GM12873 (cell line): ENCODE results near the gene ST7.

ENCODE experiments used
- TF ChIP-seq, protein P1 (sequence below): IDR thresholded peaks from 2 replicates; pipeline ENCODE4 v1.5.1; 2012; ENCODE audit warnings: low read depth, mild to moderate bottlenecking, moderate library complexity, low read length, control low read depth; ENCODE audit not compliant: insufficient read depth; ENCODE audit errors: missing control alignments

ST7 gene

DNA sequence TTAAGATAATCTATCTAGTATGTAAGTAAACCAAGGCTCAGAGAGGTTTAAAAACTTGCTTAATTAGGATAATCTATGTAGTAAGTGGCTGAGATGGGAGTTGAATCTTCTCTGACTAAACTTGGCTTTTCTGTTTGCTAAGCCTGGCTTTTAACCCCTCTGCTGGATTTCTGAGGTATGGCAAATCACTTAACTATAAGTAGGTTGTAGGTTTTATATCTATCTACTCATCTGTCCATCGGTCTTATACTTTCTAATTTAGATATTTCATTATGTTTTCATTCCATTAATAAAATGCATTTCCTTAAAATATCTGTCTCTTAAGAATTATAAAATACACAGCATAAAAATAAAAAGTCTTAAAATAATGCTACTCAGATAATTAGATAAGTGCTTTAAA, 59.4 kb downstream of the ST7 start:
- TF ChIP-seq, protein P1, sequence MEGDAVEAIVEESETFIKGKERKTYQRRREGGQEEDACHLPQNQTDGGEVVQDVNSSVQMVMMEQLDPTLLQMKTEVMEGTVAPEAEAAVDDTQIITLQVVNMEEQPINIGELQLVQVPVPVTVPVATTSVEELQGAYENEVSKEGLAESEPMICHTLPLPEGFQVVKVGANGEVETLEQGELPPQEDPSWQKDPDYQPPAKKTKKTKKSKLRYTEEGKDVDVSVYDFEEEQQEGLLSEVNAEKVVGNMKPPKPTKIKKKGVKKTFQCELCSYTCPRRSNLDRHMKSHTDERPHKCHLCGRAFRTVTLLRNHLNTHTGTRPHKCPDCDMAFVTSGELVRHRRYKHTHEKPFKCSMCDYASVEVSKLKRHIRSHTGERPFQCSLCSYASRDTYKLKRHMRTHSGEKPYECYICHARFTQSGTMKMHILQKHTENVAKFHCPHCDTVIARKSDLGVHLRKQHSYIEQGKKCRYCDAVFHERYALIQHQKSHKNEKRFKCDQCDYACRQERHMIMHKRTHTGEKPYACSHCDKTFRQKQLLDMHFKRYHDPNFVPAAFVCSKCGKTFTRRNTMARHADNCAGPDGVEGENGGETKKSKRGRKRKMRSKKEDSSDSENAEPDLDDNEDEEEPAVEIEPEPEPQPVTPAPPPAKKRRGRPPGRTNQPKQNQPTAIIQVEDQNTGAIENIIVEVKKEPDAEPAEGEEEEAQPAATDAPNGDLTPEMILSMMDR, result peak; percentile 60

DNA sequence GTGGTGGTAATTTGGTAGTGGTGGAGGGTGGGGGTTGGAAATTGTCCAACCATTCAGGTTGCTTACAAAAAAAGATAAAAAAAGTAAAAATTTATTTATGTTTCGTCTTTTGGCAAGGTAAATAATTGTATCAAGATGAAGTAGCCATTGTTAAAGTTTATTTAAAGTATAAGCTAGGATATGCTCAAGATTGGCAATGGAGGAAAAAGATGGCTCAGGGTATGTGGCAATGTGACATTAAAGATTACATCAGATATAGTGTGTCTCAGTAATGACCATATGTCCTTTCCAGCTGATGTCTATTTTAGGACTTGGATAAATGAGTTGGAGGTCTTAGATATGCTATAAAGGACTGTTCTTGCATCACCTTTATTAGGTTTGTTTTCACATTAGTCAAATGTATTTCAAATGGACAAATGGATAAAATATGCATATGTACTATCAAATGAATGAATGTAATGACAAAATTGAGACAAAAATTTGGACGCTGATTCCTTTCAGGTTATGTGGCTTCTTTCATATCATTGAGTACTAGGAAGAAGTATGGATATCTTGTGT, 60.9 kb downstream of the ST7 start:
- TF ChIP-seq, protein P1, result no peak

DNA sequence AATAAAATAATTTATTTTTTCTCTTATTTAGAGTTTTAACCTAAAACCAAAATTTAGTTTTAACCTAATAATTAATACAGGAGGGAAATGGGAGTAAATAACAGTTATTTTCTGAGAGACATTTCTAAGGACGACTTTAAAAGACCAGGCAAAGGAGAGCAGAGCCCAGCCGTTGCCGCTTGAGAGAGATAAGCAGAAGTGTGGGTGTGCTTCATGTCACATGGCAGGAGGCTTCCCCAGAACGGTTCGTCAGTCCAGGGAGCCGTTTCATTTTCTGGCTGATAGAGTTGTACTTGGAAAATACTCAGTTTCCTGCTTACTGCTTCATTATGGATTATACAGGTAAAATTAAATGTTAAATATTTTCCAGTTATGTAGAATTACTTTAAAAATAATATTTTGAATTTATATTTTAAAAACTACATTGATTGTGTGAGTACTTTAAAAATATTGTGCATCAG, 61.4 kb downstream of the ST7 start:
- TF ChIP-seq, protein P1, result no peak

DNA sequence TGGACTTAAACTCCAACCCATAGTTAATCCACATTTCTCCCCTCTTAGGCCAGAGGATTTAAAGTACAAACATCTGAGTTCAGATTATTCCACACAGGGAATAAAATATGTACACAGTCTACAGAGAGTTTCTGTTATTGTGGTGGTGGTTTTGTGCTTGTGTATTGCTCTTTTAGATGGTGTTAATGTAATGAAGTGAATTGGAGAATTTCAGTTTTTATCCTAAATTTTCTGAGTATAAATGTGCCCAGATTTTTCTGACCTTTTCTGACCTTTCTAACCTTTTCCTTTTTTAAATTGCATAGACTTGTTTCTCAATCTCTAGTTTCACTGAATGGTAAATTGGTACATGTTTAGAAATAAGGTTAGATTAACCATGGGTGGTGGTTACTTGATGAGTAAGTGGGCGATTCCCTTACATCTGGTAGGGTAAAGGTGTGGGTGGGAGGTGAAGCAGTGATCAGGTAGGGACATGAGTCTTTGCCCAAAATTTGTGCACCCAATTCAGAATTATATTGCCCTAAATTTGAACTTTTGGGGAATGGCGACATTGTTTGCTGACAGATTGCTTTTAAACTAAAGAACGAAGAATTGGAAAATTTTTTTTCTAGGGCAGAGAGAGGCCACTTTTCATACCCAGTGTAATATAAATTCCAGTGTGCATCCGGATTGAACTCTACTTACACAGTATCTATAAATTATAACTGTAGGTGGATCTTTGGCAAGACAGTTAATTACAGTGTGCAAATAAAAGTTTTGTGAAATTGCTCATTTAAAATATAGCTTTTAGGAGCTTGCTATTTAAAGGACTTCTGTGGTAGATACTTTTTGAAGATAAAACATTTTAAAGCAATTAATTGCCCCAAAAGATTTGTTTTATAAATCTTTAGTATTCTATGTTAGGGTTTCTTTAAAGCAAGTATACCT, 62.2 kb downstream of the ST7 start:
- TF ChIP-seq, protein P1, result no peak

DNA sequence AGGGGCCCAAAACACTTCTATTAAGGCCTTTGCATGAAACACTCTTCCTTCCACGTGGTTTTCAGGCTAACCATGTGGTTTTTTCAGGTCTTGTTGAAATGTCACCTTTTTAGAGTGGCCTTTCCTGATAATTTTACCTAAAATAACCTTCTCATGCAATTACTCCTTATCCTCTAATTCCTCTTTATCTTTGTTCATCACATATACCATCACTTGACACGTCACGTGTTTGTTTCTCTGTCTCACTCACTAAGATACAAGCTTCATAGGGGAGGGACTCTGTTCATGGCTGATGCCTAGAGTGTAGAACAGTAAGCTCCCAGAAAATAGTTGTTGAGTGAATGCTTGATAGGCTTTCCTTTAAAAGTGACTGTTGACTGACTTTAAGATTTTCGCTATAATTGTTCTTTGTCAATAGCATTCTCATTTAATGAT, 63.7 kb downstream of the ST7 start:
- TF ChIP-seq, protein P1, result no peak

DNA sequence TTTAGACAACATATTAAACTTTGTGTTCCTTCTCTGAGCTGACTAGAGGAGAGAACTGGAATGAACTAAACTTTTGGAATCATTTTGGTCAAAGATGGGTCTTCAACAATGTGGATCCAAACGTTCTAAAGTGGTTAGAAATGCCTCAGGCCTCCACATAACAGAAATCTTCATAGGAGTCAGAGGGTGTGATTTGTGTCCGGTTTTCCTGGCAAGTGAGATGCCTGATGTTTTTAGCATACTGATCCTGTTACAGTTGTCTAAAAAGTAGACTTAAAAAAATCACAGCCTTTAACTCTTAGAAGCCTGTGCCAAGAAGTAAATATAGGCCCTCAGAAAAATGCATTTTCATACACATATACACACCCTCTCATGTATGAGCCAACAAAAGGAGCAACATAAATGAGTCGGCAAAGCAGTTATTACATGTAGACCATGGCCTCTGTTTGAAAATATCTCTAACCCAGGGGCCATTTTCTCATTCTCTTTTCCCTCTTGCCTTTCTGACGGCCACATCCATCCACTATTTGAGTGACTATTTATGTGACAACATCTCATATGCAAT, 64.5 kb downstream of the ST7 start:
- TF ChIP-seq, protein P1, result no peak

DNA sequence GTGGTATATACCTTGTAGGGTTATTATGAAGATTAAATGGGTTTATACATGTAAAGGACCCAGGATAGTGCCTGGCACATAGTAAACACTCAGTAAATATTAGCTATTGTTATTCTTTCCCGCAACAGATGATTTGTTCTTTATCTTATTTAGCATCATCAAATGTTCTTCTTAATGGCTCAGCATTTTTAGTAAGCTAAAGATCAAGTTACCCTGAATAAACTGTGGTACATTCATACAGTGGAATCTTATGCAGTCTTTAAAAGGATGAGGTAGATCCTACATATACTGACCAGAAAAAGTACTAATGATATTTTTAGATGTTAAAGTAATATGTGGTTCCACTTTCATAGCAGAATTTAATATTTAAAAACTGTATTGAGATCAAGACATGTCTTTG, 65.4 kb downstream of the ST7 start:
- TF ChIP-seq, protein P1, result no peak
